HEK293 (cell line): ENCODE measurements around the gene WLS.

Experiments
- TF ChIP-seq, protein P1 (sequence below): fragments of 450-650 bp; formaldehyde crosslinking; IDR thresholded peaks from 2 replicates; pipeline ENCODE4 v1.5.1; 2016; ENCODE audit warnings: missing biosample characterization, missing genetic modification characterization
- TF ChIP-seq, protein P2 (sequence below): fragments of 450-650 bp; IDR thresholded peaks from 2 replicates; pipeline ENCODE4 v1.5.1; 2018; ENCODE audit warnings: missing biosample characterization, missing genetic modification characterization

DNA sequence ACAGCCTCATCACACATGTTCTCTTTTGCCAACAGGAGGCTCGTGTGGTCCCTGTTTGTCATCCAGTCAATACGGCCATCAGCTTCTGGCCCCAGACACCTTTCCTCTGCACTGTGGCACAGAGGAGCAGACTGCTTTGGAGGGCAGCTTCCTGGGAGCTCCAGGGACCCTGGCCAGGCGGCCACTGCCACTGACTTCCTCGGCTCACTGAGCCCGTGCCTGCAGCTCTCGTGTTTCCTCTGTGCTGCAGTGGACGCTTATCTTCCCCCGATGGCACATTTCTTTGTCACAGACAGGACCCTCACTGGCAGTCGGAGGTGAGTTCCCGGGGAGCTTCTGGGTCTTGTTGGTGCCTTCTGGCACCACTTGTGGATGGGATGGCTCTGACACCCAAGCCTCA is 114.9 kb downstream of the WLS start:
- TF ChIP-seq, protein P1, sequence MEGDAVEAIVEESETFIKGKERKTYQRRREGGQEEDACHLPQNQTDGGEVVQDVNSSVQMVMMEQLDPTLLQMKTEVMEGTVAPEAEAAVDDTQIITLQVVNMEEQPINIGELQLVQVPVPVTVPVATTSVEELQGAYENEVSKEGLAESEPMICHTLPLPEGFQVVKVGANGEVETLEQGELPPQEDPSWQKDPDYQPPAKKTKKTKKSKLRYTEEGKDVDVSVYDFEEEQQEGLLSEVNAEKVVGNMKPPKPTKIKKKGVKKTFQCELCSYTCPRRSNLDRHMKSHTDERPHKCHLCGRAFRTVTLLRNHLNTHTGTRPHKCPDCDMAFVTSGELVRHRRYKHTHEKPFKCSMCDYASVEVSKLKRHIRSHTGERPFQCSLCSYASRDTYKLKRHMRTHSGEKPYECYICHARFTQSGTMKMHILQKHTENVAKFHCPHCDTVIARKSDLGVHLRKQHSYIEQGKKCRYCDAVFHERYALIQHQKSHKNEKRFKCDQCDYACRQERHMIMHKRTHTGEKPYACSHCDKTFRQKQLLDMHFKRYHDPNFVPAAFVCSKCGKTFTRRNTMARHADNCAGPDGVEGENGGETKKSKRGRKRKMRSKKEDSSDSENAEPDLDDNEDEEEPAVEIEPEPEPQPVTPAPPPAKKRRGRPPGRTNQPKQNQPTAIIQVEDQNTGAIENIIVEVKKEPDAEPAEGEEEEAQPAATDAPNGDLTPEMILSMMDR, result no peak
- TF ChIP-seq, protein P2, sequence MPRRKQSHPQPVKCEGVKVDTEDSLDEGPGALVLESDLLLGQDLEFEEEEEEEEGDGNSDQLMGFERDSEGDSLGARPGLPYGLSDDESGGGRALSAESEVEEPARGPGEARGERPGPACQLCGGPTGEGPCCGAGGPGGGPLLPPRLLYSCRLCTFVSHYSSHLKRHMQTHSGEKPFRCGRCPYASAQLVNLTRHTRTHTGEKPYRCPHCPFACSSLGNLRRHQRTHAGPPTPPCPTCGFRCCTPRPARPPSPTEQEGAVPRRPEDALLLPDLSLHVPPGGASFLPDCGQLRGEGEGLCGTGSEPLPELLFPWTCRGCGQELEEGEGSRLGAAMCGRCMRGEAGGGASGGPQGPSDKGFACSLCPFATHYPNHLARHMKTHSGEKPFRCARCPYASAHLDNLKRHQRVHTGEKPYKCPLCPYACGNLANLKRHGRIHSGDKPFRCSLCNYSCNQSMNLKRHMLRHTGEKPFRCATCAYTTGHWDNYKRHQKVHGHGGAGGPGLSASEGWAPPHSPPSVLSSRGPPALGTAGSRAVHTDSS, result no peak
